Ishikawa (cell line): Measurements from ENCODE around the gene CYB5D1.

Experiments
- CEBPB ChIP-seq: IDR thresholded peaks from 2 replicates; pipeline ENCODE4 v1.6.1; 2012
- CREB1 ChIP-seq: IDR thresholded peaks from 2 replicates; pipeline ENCODE4 v1.6.1; 2012; ENCODE audit warnings: low read depth
- EGR1 ChIP-seq: IDR thresholded peaks from 2 replicates; pipeline ENCODE4 v1.6.1; 2012
- EP300 ChIP-seq: IDR thresholded peaks from 2 replicates; pipeline ENCODE4 v1.6.1; 2012; ENCODE audit warnings: borderline replicate concordance
- FOXM1 ChIP-seq: IDR thresholded peaks from 2 replicates; pipeline ENCODE4 v1.6.1; 2012; ENCODE audit warnings: low read depth, borderline replicate concordance
- NFIC ChIP-seq: IDR thresholded peaks from 2 replicates; pipeline ENCODE4 v1.6.1; 2012
- RAD21 ChIP-seq: IDR thresholded peaks from 2 replicates; pipeline ENCODE4 v1.6.1; 2012; ENCODE audit warnings: low read depth
- REST ChIP-seq: IDR thresholded peaks from 2 replicates; pipeline ENCODE4 v1.6.1; 2012; ENCODE audit warnings: low read depth, mild to moderate bottlenecking
- TAF1 ChIP-seq: IDR thresholded peaks from 2 replicates; pipeline ENCODE4 v1.6.1; 2012; ENCODE audit warnings: low read depth, mild to moderate bottlenecking
- TCF12 ChIP-seq: IDR thresholded peaks from 2 replicates; pipeline ENCODE4 v1.6.1; 2012; ENCODE audit warnings: low read depth
- TEAD4 ChIP-seq: IDR thresholded peaks from 2 replicates; pipeline ENCODE4 v1.6.1; 2012
- YY1 ChIP-seq: IDR thresholded peaks from 2 replicates; pipeline ENCODE4 v1.6.1; 2012; ENCODE audit warnings: low read depth
- ZBTB7A ChIP-seq: IDR thresholded peaks from 2 replicates; pipeline ENCODE4 v1.6.1; 2012; ENCODE audit warnings: low read depth
- TF ChIP-seq, protein P1 (sequence below): IDR thresholded peaks from 2 replicates; pipeline ENCODE4 v1.6.1; 2012
- TF ChIP-seq, protein P2 (sequence below): IDR thresholded peaks from 2 replicates; pipeline ENCODE4 v1.6.1; 2012

CYB5D1 gene

GRCh38 chr17:7825206-7825990 lies 32.4 kb upstream of the CYB5D1 start:
- TF ChIP-seq RAD21: no peak
- TF ChIP-seq, protein P1, sequence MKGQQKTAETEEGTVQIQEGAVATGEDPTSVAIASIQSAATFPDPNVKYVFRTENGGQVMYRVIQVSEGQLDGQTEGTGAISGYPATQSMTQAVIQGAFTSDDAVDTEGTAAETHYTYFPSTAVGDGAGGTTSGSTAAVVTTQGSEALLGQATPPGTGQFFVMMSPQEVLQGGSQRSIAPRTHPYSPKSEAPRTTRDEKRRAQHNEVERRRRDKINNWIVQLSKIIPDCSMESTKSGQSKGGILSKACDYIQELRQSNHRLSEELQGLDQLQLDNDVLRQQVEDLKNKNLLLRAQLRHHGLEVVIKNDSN: no peak
- TF ChIP-seq, protein P2, sequence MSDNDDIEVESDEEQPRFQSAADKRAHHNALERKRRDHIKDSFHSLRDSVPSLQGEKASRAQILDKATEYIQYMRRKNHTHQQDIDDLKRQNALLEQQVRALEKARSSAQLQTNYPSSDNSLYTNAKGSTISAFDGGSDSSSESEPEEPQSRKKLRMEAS: no peak
- TF ChIP-seq CREB1: no peak
- no peak for TF ChIP-seq FOXM1
- no peak for TF ChIP-seq EP300
- no peak for TF ChIP-seq NFIC
- TF ChIP-seq EGR1: no peak
- TF ChIP-seq TEAD4: no peak

- TF ChIP-seq CEBPB (no peak), EGR1 (no peak), ZBTB7A (no peak), CREB1 (no peak), NFIC (no peak), TEAD4 (no peak), YY1 (no peak), REST (no peak), FOXM1 (no peak), RAD21 (no peak), TCF12 (no peak), EP300 (no peak), TAF1 (no peak)
- TF ChIP-seq, protein P2: no peak
- TF ChIP-seq, protein P1: no peak
Measured at GRCh38 chr17:7830616-7831015, 27.2 kb upstream of the CYB5D1 start.

GRCh38 chr17:7831233-7831632 lies 26.6 kb upstream of the CYB5D1 start:
- no peak for TF ChIP-seq RAD21
- no peak for TF ChIP-seq CREB1

GRCh38 chr17:7832431-7832830 lies 25.4 kb upstream of the CYB5D1 start:
- TF ChIP-seq, protein P1: no peak
- TF ChIP-seq RAD21: no peak

GRCh38 chr17:7833011-7833794 lies 24.6 kb upstream of the CYB5D1 start:
- TF ChIP-seq EP300 (no peak), CEBPB (no peak), REST (no peak), YY1 (no peak), RAD21 (no peak), NFIC (no peak), ZBTB7A (no peak), CREB1 (no peak), TAF1 (no peak), FOXM1 (no peak), TEAD4 (no peak), EGR1 (no peak)
- TF ChIP-seq, protein P2: no peak
